ENCODE data around the gene KCNC1. TPM values are rescaled to one million over a fixed set of nuclear protein-coding genes. Genes with fewer than 3 reads are reported as not detected.

The KCNC1 gene
- total and polyA plus RNA-seq, 2 of the 13 experiments (the other 11 are each of a cell fraction or from before 2014, with no cell fraction given): 0.01 to 0.04 TPM

DNA sequence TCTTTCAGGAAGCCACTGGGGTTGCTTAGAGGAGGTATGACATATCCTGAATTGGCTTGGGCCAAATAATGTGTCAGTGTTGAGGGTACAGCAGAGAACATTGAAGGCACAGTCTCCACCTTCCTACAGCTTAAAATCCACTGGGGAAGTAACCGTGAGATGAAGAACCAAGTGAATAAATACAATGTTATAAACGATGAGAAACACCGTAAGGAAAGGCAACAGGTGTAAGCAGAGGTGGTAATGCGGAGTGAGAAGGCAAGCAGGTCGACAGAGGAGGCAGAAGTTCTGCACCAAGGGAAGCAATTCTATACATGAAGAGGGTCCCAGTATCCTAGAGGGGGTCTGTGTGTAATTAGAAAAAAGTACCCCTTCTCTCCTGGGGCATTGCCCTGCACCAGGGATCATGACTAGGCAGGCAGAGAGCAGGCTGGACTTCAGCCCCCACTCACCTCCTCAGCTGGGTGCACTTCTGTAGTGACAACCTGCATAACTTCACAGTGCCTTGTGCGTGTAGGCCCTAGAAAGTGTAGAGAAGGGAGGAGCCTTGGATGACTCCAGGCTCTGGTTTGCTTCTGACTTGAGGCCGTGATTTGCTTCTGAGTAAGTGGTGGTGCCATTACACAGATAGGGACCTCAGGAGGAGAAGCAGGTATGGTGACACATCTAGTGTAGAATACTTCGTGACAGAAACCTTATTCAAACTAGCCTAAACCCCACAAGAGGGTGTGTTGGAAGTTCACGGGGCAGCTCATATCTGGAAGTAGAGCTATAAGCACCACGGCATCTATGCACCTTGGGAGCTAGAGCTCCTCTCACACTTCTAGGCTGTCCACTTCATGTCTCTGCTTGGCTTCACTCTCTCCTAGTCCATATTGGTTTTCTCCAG is 10.3 kb upstream of the KCNC1 start:
- ChIA-PET CTCF (ENCODE audit: low intra/inter-chr PET ratio, low total read pairs) (no interaction called here), POLR2A (no interaction called here)
- Histone ChIP-seq H3K79me2 (ENCODE audit: insufficient read depth, low read length) (no peaks in the 10 kb centered on the region), H3K27me3 (ENCODE audit: control insufficient read depth in 1 of 2, insufficient read depth in 2 of 2, low read length in 2 of 2) (peaks cover 11 to 41% of the 10 kb centered on the region in 2 experiments; a peak in 4 of 5 replicates), H3K9me3 (ENCODE audit: low read length) (no peaks in the 10 kb centered on the region; the same call in 1 of the 2 replicates), H3K9ac (ENCODE audit: insufficient read depth, low read depth, low read length) (no peak overlapping the region), H3K4me2 (ENCODE audit: low read depth, low read length) (no peak overlapping the region), H3K4me3 (replicated peaks in 1 of 3; ENCODE audit: insufficient read depth in 1 of 3, low read depth in 2 of 3, low read length in 3 of 3) (no peak overlapping the region), H3K4me1 (ENCODE audit: insufficient read depth, low read length) (no peaks in the 10 kb centered on the region; the same call in 1 of the 2 replicates), H4K20me1 (ENCODE audit: insufficient read depth, low read length) (no peaks in the 10 kb centered on the region), H3K36me3 (replicated peaks in 1 of 2; ENCODE audit: control insufficient read depth in 1 of 2, insufficient read depth in 2 of 2, low read length in 2 of 2) (no peaks in the 10 kb centered on the region), H3K27ac (ENCODE audit: extremely low read length, insufficient read depth, low read length) (no peak overlapping the region), H2AFZ (ENCODE audit: low read length) (no peak overlapping the region)
- no TSS peak for BruUV-seq (replicated peaks)
- WGBS (ENCODE audit: low lambda C conversion rate): 14% methylated on average over 10 of the region's 10 CpGs
- ATAC-seq (no peak), FAIRE-seq (no peak), DNase-seq (ENCODE audit: low spot score) (no peak)
- intact Hi-C loops (cut with micrococcal nuclease; ENCODE audit: unreplicated experiment) (no loop called here), in situ Hi-C loops (cut with HindIII; ENCODE audit: extremely low pct_ligation_motif_present, low pct_unique_long_range_greater_than_20kb) (loop anchor here (5.0 kb wide), 1 partner anchor 122 kb away; no protein-coding TSS in a partner anchor)
- TF ChIP-seq HDAC2 (CRISPR knock-in tag; IDR thresholded peaks at IDR 0.05) (no peak), ZMYM2 (CRISPR knock-in tag; IDR thresholded peaks at IDR 0.05) (no peak), ZSCAN21 (CRISPR knock-in tag; IDR thresholded peaks at IDR 0.05; ENCODE audit: borderline replicate concordance) (no peak), IRF9 (CRISPR knock-in tag; IDR thresholded peaks at IDR 0.05; ENCODE audit: borderline replicate concordance) (no peak), ZNF354B (CRISPR knock-in tag; IDR thresholded peaks at IDR 0.05) (no peak), ZNF496 (CRISPR knock-in tag; IDR thresholded peaks at IDR 0.05; ENCODE audit: insufficient replicate concordance) (no peak), HHEX (CRISPR knock-in tag; IDR thresholded peaks at IDR 0.05) (no peak), TOE1 (CRISPR knock-in tag; IDR thresholded peaks at IDR 0.05) (no peak), THYN1 (CRISPR knock-in tag; IDR thresholded peaks at IDR 0.05; ENCODE audit: borderline replicate concordance, low read depth) (no peak), NFE2 (CRISPR knock-in tag; IDR thresholded peaks at IDR 0.05) (no peak), KLF12 (CRISPR knock-in tag; IDR thresholded peaks at IDR 0.05; ENCODE audit: borderline replicate concordance) (no peak), ETV6 (CRISPR knock-in tag; conservative IDR thresholded peaks at IDR 0.05) (no peak), ZFP91 (CRISPR knock-in tag; IDR thresholded peaks at IDR 0.05; ENCODE audit: borderline replicate concordance) (no peak), ATF2 (CRISPR knock-in tag; IDR thresholded peaks at IDR 0.05) (no peak), ISL2 (CRISPR knock-in tag; IDR thresholded peaks at IDR 0.05) (no peak), SRSF9 (IDR thresholded peaks at IDR 0.05; ENCODE audit: borderline replicate concordance, insufficient read depth, low read depth, low read length, poor library complexity, severe bottlenecking) (no peak), KLF6 (CRISPR knock-in tag; IDR thresholded peaks at IDR 0.05) (no peak)

All from HepG2 (cell line).